HG03520 (cell line): ENCODE results near the gene ACACA.
"Not testable (repeated sequence)": the region's sequence is repeated elsewhere in the genome, so short reads cannot be mapped to it uniquely, and the experiment has no call there.

Experiments
- ATAC-seq: cut with Tn5 transposase; IDR thresholded peaks from one replicate; pipeline ENCODE4 v1.9.1; 2021; ENCODE audit warnings: mild to moderate bottlenecking, moderate library complexity; ENCODE audit not compliant: unreplicated experiment

The ACACA gene

DNA sequence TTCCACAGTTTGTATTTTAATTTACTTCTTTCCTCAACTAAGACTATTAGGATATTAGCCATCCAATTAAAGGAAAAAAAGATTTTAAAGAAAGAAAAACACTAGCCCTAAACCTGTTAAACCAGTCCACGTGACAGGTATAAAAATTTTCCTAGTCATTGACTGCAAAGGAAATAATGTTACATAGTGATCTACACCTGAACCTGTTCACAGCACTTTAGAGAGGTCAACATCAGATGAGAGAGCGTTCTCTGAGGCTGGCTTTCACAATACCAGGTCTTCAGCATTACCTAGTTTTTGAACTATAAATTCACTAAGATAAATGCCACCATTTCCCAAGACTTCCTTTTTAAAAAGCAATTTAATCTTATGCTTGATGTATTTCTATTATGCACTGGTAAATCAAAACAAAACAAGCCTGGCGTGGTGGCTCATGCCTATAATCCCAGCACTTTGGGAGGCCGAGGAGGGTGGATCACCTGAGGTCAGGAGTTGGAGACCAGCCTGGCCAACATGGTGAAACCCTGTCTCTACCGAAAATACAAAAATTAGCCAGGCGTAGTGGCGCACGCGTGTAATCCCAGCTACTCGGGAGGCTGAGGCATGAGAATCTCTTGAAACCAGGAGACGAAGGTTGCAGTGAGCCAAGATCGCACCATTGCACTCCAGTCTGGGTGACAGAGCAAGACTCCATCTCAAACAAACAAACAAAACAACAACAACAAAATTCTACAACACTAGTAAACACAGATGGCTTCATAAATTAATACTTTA lies 49.7 kb downstream of the ACACA start:
- not testable (repeated sequence) for ATAC-seq

GRCh38 chr17:37346863-37347402 lies 59.7 kb downstream of the ACACA start:
- not testable (repeated sequence) for ATAC-seq

- ATAC-seq, result no peak
These were observed 62.1 kb downstream of the ACACA start for GRCh38 chr17:37344519-37344918.

DNA sequence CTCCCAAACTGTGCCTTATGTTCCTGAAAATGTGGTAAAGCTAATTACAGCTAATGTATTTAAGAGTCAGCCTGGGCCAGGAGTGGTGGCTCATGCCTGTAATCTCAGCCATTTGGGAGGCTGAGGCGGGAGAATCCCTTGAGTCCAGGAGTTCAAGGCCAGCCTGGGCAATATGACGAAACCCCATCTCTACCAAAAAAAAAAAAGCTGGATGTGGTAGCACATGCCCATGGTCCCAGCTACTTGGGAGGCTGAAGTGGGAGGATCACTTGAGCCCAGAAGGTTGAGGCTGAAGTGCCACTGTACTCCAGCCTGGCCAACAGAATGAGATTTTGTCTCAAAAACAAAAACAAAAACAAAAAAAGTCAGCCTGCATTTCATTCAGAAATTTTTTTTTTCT lies 64.0 kb downstream of the ACACA start:
- ATAC-seq, result no peak

- no peak for ATAC-seq
These were observed 65.8 kb downstream of the ACACA start for GRCh38 chr17:37340804-37341203.

GRCh38 chr17:37339321-37339720 lies 67.3 kb downstream of the ACACA start:
- no peak for ATAC-seq

DNA sequence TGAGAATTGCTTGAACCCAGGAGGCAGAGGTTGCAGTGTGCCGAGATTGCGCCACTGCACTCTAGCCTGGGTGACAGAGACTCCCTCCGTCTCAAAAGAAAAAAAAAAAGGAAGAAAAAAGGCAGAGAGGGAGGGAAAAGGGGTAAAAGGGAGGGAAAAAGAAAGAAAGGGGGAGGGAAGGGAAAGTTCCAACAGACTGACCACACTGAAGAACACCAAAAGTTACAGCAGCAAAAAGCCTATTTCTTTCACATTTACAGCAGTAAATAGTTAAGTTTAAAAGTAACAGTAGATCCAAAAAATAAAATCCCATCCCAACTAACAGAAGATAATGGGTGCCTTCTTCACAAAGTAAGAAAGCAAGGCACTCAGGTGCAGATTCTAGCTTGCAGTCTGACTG lies 67.8 kb downstream of the ACACA start:
- no peak for ATAC-seq

GRCh38 chr17:37327341-37328090 lies 79.1 kb downstream of the ACACA start:
- no peak for ATAC-seq

DNA sequence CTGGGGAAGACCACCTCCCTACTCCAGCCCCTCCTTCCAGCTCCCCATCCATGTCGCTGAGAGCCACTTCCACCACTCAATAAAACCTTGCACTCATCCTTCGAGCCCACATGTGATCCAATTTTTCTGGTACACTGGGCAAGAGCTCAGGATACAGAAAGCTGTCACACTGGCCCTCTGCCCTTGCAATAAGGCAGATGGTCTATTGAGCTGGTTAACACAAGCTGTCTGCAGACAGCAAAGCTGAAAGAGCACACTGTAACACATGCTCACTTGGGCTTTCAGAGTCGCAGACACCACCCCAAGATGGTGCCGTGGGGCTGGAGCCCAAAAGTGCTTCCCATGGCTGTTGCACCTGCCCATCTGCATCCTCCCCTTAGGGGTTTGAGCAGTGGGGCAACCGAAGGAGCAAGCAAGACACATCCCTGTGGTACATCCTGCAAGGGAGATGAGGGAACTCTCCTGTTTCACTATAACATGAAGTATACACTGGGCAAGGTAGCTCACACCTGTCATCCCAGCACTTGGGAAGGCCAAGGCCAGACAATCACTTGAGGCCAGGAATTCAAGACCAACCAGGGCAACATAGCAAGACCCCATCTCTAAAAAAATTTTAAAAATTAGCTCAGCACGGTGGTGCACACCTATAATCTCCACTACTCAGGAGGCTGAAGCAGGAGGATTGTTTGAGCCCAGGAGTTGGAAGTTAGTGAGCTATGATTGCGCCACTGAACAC lies 83.6 kb downstream of the ACACA start:
- ATAC-seq, result no peak

DNA sequence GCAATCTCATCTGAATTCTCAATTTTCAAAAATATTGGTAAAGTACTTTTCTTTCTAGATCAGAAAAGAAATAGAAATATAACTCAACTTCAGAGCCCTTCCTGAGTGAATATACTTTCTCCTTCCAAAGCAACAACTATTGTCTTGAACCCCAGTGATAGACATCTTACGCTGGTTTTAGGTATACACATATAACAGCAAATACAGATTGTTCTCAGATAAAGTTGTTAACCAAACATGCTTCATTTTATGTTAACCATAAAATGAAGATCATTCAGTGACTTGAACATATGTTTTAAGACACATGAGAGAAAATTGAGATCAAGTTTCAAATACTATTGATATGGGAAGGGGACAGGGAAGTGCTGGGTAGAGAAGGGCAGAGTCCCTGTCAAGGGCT lies 84.5 kb downstream of the ACACA start:
- no peak for ATAC-seq

DNA sequence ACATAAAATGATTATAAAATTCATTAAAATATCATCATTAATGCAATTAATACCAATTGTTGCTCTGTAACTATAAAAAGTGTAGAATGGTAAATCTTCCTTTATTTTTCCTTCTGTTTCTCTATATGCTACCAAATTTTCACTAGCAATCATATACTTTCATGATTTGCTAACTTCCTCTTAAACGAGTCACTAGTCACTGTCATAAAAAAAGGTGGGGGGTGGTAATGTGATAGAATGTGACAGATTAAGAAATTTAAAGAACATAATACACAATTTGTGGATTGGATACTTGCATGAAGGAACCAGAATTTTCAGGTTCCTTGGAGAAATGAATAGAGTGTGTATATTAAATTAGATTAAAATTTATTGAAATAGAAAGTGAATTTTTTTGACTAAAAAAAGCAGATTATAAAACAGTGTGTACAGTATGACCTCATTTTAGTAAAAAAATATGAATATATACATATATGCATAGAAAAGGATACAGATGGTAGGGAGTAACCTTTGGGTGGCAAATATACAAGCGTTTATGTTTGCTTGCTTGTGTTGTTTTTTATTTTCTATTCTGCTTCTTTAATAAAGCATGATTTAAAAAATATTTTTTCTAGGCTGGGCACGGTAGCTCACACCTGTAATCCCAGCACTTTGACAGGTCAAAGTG lies 87.6 kb downstream of the ACACA start:
- no peak for ATAC-seq

GRCh38 chr17:37317867-37318266 lies 88.8 kb downstream of the ACACA start:
- no peak for ATAC-seq

DNA sequence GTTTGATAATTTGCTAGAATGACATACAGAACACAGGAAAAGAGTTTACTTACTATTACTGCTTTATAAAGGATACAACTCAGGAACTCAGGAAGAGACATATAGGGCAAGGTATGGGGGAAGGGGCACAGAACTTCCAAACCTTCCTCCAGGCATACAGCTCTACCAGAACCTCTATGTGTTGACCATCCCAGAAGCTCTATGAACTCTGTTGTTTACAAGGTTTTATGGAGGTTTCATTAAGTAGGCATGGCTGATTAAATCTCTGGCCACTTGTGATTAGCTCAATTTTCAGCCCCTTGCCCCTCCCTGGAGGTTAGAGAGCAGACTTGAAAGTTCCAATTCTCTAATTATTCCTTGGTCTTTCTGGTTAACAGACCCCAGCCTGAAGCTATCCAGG lies 91.0 kb downstream of the ACACA start:
- no peak for ATAC-seq

DNA sequence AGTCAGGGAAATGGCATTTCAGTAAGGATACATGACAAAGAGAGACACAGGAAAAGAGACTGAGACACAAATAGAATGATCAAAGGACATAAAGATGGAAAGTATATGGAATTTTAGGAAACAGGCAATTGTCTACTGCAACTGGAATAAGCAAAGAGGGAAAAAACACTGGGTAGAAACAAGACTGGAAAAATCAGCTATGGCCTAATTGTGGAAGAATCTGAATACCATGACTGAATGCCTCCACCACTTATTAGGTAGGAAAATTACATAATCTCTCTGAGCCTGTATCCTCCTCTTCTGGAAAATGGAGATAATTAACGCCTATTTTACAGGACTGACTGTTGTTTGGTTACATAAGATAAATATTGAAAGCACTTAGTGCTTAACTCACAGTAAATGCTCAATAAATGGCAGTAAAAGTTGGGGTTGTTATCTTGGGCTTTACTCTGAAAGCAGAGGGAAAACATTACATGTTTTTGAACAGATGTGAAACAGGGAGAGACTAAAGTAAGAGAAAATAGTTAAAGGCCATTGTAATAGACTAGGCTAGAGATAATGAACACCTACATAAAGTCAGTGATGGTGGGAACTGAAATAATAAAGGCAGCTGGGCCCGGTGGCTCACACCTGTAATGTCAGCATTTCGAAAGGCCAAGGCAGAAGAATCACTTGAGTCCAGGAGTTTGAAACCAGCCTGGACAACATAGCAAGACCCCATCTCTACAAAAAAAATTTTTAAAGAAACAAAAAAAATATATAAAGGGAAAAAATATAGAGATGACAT lies 94.3 kb downstream of the ACACA start:
- ATAC-seq, result no peak

DNA sequence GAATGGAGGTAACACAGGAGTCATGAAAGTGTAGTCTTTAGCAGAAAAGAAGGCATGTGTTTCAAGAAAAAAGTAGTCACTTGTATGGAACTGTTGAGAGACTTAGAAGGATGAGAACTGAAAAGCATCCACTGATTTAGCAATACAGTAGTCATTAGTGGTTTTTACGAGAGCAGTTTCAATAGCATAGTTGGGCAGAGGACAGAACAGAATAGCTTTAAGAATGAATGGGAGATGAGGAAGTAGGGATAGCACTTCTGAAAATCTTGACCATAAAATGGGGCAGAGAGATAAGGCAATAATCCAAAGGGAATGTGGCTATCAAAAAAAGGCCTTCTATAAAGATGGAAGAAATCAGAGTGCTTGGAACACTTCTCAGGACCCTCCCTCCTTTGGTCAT lies 95.7 kb downstream of the ACACA start:
- ATAC-seq, result no peak

DNA sequence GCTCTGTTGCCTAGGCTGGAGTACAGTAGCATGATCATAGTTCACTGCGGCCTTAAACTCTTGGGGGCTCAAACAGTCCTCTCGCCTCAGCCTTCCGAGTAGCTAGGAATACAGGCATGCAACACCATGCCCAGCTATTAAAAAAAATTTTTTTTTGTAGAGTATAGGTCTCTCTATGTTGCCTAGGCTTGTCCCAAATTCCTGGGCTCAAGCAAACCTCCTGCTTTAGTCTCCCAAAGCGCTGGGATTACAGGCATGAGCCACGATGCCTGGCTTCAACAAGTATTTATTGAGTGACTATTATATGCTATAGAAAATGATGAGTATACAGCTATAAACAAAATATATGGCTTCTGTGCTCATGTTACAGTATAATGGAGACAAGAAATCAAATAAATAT lies 97.6 kb downstream of the ACACA start:
- no peak for ATAC-seq

- no peak for ATAC-seq
These were observed 101.2 kb downstream of the ACACA start for GRCh38 chr17:37305406-37305905.

DNA sequence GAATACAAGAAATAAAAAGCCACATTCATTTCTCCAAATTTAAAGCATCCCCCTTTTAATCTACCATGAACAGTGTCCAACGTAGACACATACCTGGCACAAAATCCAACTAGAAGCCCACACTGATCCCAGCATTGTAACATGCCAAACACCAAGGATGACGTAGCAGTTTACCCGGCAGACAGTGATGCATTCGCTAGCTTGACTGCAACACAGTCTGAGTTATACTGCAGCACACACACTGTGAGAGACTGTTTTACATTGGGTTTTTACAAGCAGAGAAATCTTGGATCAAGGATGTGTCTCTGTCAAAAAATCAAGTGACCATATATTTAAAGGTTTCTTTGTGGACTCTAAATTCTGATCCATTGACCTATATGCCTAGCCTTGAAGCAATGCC lies 105.3 kb downstream of the ACACA start:
- ATAC-seq, result no peak

DNA sequence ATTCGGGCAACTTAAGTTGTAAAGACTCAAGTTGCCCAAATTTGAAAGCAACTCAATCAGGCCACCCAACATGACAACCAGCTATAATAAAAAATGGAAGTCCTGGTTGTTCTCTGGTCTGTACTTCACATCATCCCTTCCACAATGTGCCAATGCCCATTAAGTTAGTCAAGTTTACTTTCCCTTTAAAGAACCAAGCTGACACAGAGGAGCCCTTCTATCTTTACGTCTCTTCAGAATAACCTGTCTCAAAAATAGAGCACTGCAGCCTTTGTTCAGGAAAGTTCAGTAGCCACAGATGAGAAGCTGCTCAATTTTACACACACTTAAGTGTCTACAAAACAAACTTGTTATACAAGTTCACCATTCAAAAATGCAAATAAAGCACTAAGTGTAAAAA lies 106.0 kb downstream of the ACACA start:
- no peak for ATAC-seq
